IMR-90 (cell line): ENCODE results near the gene CUBN. TPM values are rescaled to one million over a fixed set of nuclear protein-coding genes. Genes with fewer than 3 reads are reported as not detected.

Experiments used
- ATAC-seq: fragments of 200-7000 bp; cut with Tn5 transposase; 2 replicates; pipeline ENCODE4 v1.9.1; 2020; ENCODE audit warnings: low read depth, mild to moderate bottlenecking, moderate library complexity
- BruUV-seq: library from RNA; stranded (reverse); fragments of 400-500 nt; replicated peaks from 2 replicates; lab custom pipeline; 2021; lab: Mats Ljungman, UMichigan
- CTCF ChIA-PET: fragments of 300-600 bp; formaldehyde crosslinking; extraction: SDS; loops from one replicate; lab custom pipeline; 2021; ENCODE audit warnings: antibody characterized with exemption; lab: Yijun Ruan, JAX
- POLR2A ChIA-PET: fragments of 300-600 bp; sonication (Branson Sonifier 250); formaldehyde crosslinking; loops from one replicate; lab custom pipeline; 2022; ENCODE audit warnings: antibody characterized with exemption; ENCODE audit not compliant: unreplicated experiment; lab: Charles Lee
- DNase-seq: peaks from one replicate; pipeline ENCODE4 v3.0.0; 2013
- H2AFZ ChIP-seq: replicated peaks from 2 replicates; pipeline ENCODE3; 2013; ENCODE audit warnings: low read length, mild to moderate bottlenecking; ENCODE audit not compliant: poor library complexity
- H2AK5ac ChIP-seq: 2 replicates; pipeline ENCODE4 v1.6.1; 2013; ENCODE audit warnings: low read depth, low read length, inconsistent platforms
- H2AK9ac ChIP-seq: replicated peaks from 2 replicates; pipeline ENCODE3; 2013; ENCODE audit warnings: mild to moderate bottlenecking, low read depth, low read length, moderate library complexity; ENCODE audit not compliant: poor library complexity
- H2BK120ac ChIP-seq: 2 replicates; pipeline ENCODE4 v1.6.1; 2013; ENCODE audit warnings: low read depth, low read length, inconsistent platforms
- H2BK15ac ChIP-seq: 3 replicates; pipeline ENCODE4 v1.6.1; 2013; ENCODE audit warnings: low read depth, low read length, inconsistent platforms
- H2BK20ac ChIP-seq: 2 replicates; pipeline ENCODE4 v1.6.1; 2013; ENCODE audit warnings: low read depth, mild to moderate bottlenecking, inconsistent platforms, low read length, moderate library complexity
- H2BK5ac ChIP-seq: 2 replicates; pipeline ENCODE4 v1.6.1; 2013; ENCODE audit warnings: mild to moderate bottlenecking, low read depth, low read length, inconsistent platforms; ENCODE audit not compliant: poor library complexity, severe bottlenecking
- H3K14ac ChIP-seq: replicated peaks from 2 replicates; pipeline ENCODE4 v1.6.1; 2013; ENCODE audit warnings: low read depth, low read length, inconsistent platforms
- H3K18ac ChIP-seq: 2 replicates; pipeline ENCODE4 v1.6.1; 2013; ENCODE audit warnings: low read depth, low read length, control low read depth
- H3K23ac ChIP-seq: 2 replicates; pipeline ENCODE4 v1.6.1; 2013; ENCODE audit warnings: low read depth, low read length, inconsistent platforms
- H3K27ac ChIP-seq: 2 replicates; pipeline ENCODE4 v1.5.1; 2013; ENCODE audit warnings: mild to moderate bottlenecking, control low read depth, low read length; ENCODE audit not compliant: insufficient read depth
- H3K27me3 ChIP-seq: 2 replicates; pipeline ENCODE4 v1.6.1; 2013; ENCODE audit warnings: low read length; ENCODE audit not compliant: control insufficient read depth, insufficient read depth
- H3K36me3 ChIP-seq: 2 replicates; pipeline ENCODE4 v1.6.1; 2013; ENCODE audit warnings: low read length, mixed read lengths; ENCODE audit not compliant: control insufficient read depth, insufficient read depth
- H3K4ac ChIP-seq: 2 replicates; pipeline ENCODE4 v1.6.1; 2013; ENCODE audit warnings: low read depth, low read length, inconsistent platforms
- H3K4me1 ChIP-seq: 2 replicates; pipeline ENCODE4 v1.6.1; 2013; ENCODE audit warnings: low read length, mixed read lengths; ENCODE audit not compliant: control insufficient read depth, insufficient read depth
- H3K4me2 ChIP-seq: 2 replicates; pipeline ENCODE4 v1.6.1; 2013; ENCODE audit warnings: low read depth, mild to moderate bottlenecking, control low read depth, low read length, moderate library complexity
- H3K4me3 ChIP-seq: 2 replicates; pipeline ENCODE4 v1.5.1; 2013; ENCODE audit warnings: low read depth, mild to moderate bottlenecking, control low read depth, low read length, moderate library complexity; ENCODE audit not compliant: insufficient read depth
- H3K56ac ChIP-seq: 2 replicates; pipeline ENCODE4 v1.6.1; 2013; ENCODE audit warnings: low read length, inconsistent platforms; ENCODE audit not compliant: insufficient read depth; ENCODE audit errors: extremely low read depth
- H3K79me1 ChIP-seq, 2 experiments: 2 replicates each; pipeline ENCODE4 v1.6.1; 2013; ENCODE audit warnings: low read length in 2 of 2, inconsistent platforms in 1 of 2, low read depth in 1 of 2
- H3K9ac ChIP-seq: 2 replicates; pipeline ENCODE4 v1.6.1; 2013; ENCODE audit warnings: low read depth, low read length, control low read depth
- H3K9me1 ChIP-seq: 2 replicates; pipeline ENCODE4 v1.6.1; 2013; ENCODE audit warnings: low read length, inconsistent platforms; ENCODE audit not compliant: insufficient read depth
- H3K9me3 ChIP-seq: 2 replicates; pipeline ENCODE4 v1.6.1; 2013; ENCODE audit warnings: low read length; ENCODE audit not compliant: control insufficient read depth, insufficient read depth
- H4K20me1 ChIP-seq: 2 replicates; pipeline ENCODE4 v1.6.1; 2013; ENCODE audit warnings: low read length, inconsistent platforms; ENCODE audit not compliant: insufficient read depth
- H4K5ac ChIP-seq: 2 replicates; pipeline ENCODE4 v1.6.1; 2013; ENCODE audit warnings: mild to moderate bottlenecking, low read depth, low read length, control low read depth
- H4K8ac ChIP-seq, 2 experiments: 2 replicates each; pipeline ENCODE4 v1.6.1; 2013; ENCODE audit warnings: low read depth in 2 of 2, low read length in 2 of 2, control low read depth in 1 of 2, inconsistent platforms in 1 of 2
- H4K91ac ChIP-seq: 2 replicates; pipeline ENCODE4 v1.6.1; 2013; ENCODE audit warnings: low read depth, low read length, inconsistent platforms; ENCODE audit not compliant: insufficient read depth
- CHD1 ChIP-seq: IDR thresholded peaks from 2 replicates; pipeline ENCODE4 v1.6.1; 2012; ENCODE audit warnings: low read depth, low read length, improper control_type of control experiment
- FOS ChIP-seq: fragments of 150-350 bp; IDR thresholded peaks from 2 replicates; pipeline ENCODE4 v1.6.1; 2016; ENCODE audit warnings: low read depth, low read length
- MXI1 ChIP-seq: IDR thresholded peaks from 2 replicates; pipeline ENCODE4 v1.6.1; 2012; ENCODE audit warnings: low read depth, mild to moderate bottlenecking, low read length, moderate library complexity, borderline replicate concordance
- RCOR1 ChIP-seq: IDR thresholded peaks from 2 replicates; pipeline ENCODE4 v1.6.1; 2012; ENCODE audit warnings: mild to moderate bottlenecking, low read length, improper control_type of control experiment; ENCODE audit not compliant: insufficient replicate concordance
- WGBS, 2 experiments: methylation state at CpG; one replicate each; pipeline versions ENCODE4 v1.1.5 to v1.1.7; 2013; ENCODE audit warnings: missing lambda C conversion rate in 2 of 2; ENCODE audit not compliant: insufficient read length in 1 of 2; ENCODE audit errors: extremely low coverage in 2 of 2; 5-methylcytosine and 5-hydroxymethylcytosine counted together
- dilution Hi-C: fragments of 300-500 bp; cut with HindIII; formaldehyde crosslinking; loops from one replicate; pipeline ENCODE4 v1.14.3; 2018; ENCODE audit warnings: low sequenced_read_pairs; ENCODE audit not compliant: unreplicated experiment
- in situ Hi-C: fragments of 300-500 bp; cut with MboI; formaldehyde crosslinking; loops from 3 replicates; pipeline ENCODE4 v1.14.3; 2019; ENCODE audit warnings: low sequenced_read_pairs, inconsistent platforms, mixed read lengths
- intact Hi-C: fragments of 100-400 bp; cut with micrococcal nuclease; formaldehyde crosslinking; loops from 2 replicates; pipeline ENCODE4 v1.10.0; 2022
- polyA plus RNA-seq, 3 experiments: library from polyadenylated mRNA; depleted of rRNA; stranded (reverse); fragments of >200 nt; gene quantifications; 2 replicates each; pipeline ENCODE4 v1.2.3, GENCODE V29; 2012; ENCODE audit warnings: low replicate concordance in 1 of 3
- total RNA-seq: library from RNA; depleted of rRNA; stranded (reverse); fragments of >200 nt; gene quantifications from 2 replicates; pipeline ENCODE4 v1.2.3, GENCODE V29; 2012

The CUBN gene
- total and polyA plus RNA-seq, 2 of the 4 experiments (the other 2 are of a cell fraction) = 0.19 to 0.54 TPM

GRCh38 chr10:16968416-16969041 lies 161.1 kb downstream of the CUBN start:
- H3K4me2 ChIP-seq = peak overlapping the region; percentile 62
- peak overlapping the region; percentile 90 for H4K5ac ChIP-seq
- H4K20me1 ChIP-seq = no peaks in the 10 kb centered on the region
- H3K4ac ChIP-seq = peak overlapping the region; percentile 96
- peak overlapping the region; percentile 98 for H2BK5ac ChIP-seq
- peak overlapping the region; percentile 13 for H2AK9ac ChIP-seq
- CTCF ChIA-PET = interaction anchor here (0.6 to 1.3 kb wide), 3 partner anchors 16 to 596 kb away, joined by 4 to 5 read pairs (median 5); no protein-coding TSS in a partner anchor
- H3K56ac ChIP-seq = peak overlapping the region; percentile 96
- peak overlapping the region; percentile 87 for H3K18ac ChIP-seq
- peak overlapping the region; percentile 82 for H2BK15ac ChIP-seq
- peaks cover 18% of the 10 kb centered on the region for H3K4me1 ChIP-seq
- peak; percentile 93 for DNase-seq
- peak overlapping the region; percentile 89 for H3K27ac ChIP-seq
- H3K36me3 ChIP-seq = no peaks in the 10 kb centered on the region
- H4K8ac ChIP-seq = peak overlapping the region; percentile 88 to 94
- no TSS peak for BruUV-seq
- peak overlapping the region; percentile 86 for H3K9ac ChIP-seq
- peak overlapping the region; percentile 3 for H2AFZ ChIP-seq
- peak overlapping the region; percentile 98 for H2BK120ac ChIP-seq
- peak overlapping the region; percentile 98 for H2BK20ac ChIP-seq
- H3K23ac ChIP-seq = peak overlapping the region; percentile 97
- peaks cover 0 to 24% of the 10 kb centered on the region in 2 experiments; a peak in 2 of 4 replicates for H3K79me1 ChIP-seq
- peak overlapping the region; percentile 96 for H3K14ac ChIP-seq
- H3K27me3 ChIP-seq = no peaks in the 10 kb centered on the region
- intact Hi-C loops (loop anchor here (1.0 to 5.0 kb wide), 3 partner anchors 18 to 260 kb away; partner anchors contain the start of gene VIM), dilution Hi-C loops (no loop called here), in situ Hi-C loops (no loop called here)
- WGBS, 2 experiments = 60% methylated on average over 3 of the region's 8 CpGs; no CpG with 5 or more reads in 1 of the 2 experiments
- peak overlapping the region; percentile 93 for H4K91ac ChIP-seq
- TF ChIP-seq FOS (0 out of 2 replicates have a peak, but pooled peaks have one; percentile 28), MXI1 (no peak), RCOR1 (peak; percentile 59), CHD1 (peak; percentile 37; the same call in 1 of the 2 replicates)
- no peaks in the 10 kb centered on the region for H3K9me3 ChIP-seq
- POLR2A ChIA-PET = interaction anchor here (0.6 to 2.8 kb wide), 9 partner anchors 9 to 566 kb away, joined by 3 to 21 read pairs (median 3); partner anchors contain the start of gene VIM
- H3K9me1 ChIP-seq = peaks cover 19% of the 10 kb centered on the region
- peak overlapping the region; percentile 96 for H2AK5ac ChIP-seq
- peak; percentile 79 for ATAC-seq
- no peak overlapping the region for H3K4me3 ChIP-seq
